HepG2 (cell line): ENCODE measurements around the gene CYTH1. TPM values are rescaled to one million over a fixed set of nuclear protein-coding genes. Genes with fewer than 3 reads are reported as not detected.

Experiments
- ERF ChIP-seq: IDR thresholded peaks from 2 replicates; pipeline ENCODE4 v1.6.1; 2018; ENCODE audit warnings: missing biosample characterization, missing genetic modification reagents
- ETS1 ChIP-seq: sonication (generic); formaldehyde crosslinking; IDR thresholded peaks from 2 replicates; pipeline ENCODE4 v1.4.0; 2020; ENCODE audit warnings: missing genetic modification reagents
- FLYWCH1 ChIP-seq: sonication (generic); formaldehyde crosslinking; IDR thresholded peaks from 2 replicates; pipeline ENCODE4 v1.8.1; 2023; ENCODE audit warnings: mild to moderate bottlenecking, missing genetic modification reagents
- KMT2A ChIP-seq: sonication (generic); formaldehyde crosslinking; IDR thresholded peaks from 2 replicates; pipeline ENCODE4 v1.4.0; 2020; ENCODE audit warnings: missing genetic modification reagents
- MLXIP ChIP-seq: sonication (generic); formaldehyde crosslinking; IDR thresholded peaks from 2 replicates; pipeline ENCODE4 v1.9.0; 2021; ENCODE audit warnings: missing genetic modification reagents, borderline replicate concordance
- MYNN ChIP-seq: sonication (generic); formaldehyde crosslinking; IDR thresholded peaks from 2 replicates; pipeline ENCODE4 v1.4.0; 2020; ENCODE audit warnings: mild to moderate bottlenecking, low read depth, missing genetic modification reagents
- RARG ChIP-seq: sonication (generic); formaldehyde crosslinking; IDR thresholded peaks from 2 replicates; pipeline ENCODE4 v1.4.0; 2020; ENCODE audit warnings: low read depth, mild to moderate bottlenecking, missing genetic modification reagents
- SSRP1 ChIP-seq: IDR thresholded peaks from 2 replicates; pipeline ENCODE4 v1.6.1; 2016; ENCODE audit warnings: control low read depth
- TBP ChIP-seq: sonication (generic); formaldehyde crosslinking; IDR thresholded peaks from 2 replicates; pipeline ENCODE4 v1.5.0; 2020; ENCODE audit warnings: missing genetic modification reagents
- ZGPAT ChIP-seq: IDR thresholded peaks from 2 replicates; pipeline ENCODE4 v1.6.1; 2016; ENCODE audit warnings: mild to moderate bottlenecking
- ZKSCAN1 ChIP-seq: fragments of 150-350 bp; IDR thresholded peaks from 2 replicates; pipeline ENCODE4 v1.6.1; 2014; ENCODE audit warnings: low read length
- ZNF530 ChIP-seq: sonication (generic); formaldehyde crosslinking; IDR thresholded peaks from 2 replicates; pipeline ENCODE4 v1.5.0; 2020; ENCODE audit warnings: low read depth, mild to moderate bottlenecking, missing genetic modification reagents
- ZNF792 ChIP-seq: IDR thresholded peaks from 2 replicates; pipeline ENCODE4 v1.6.1; 2016
- polyA plus RNA-seq, 8 experiments: library from polyadenylated mRNA; depleted of rRNA in 3 of 8; stranded (reverse) in 7 of 8; unstranded in 1 of 8; fragments of >200 nt; fragmentation: Illumina TruSeq in 4 of 8; extraction: Trizol in 4 of 8; gene quantifications; 2 replicates each; pipeline versions ENCODE4 v1.2.1 to v1.2.3, GENCODE V29; 2011 to 2016; ENCODE audit warnings: low read depth in 4 of 8, missing spikeins in 1 of 8, mixed read lengths in 1 of 8; ENCODE audit not compliant: insufficient read depth in 1 of 8
- total RNA-seq, 5 experiments: library from RNA; depleted of rRNA; stranded (reverse); fragments of >200 nt; fragmentation: Illumina TruSeq; extraction: Trizol; gene quantifications; 2 replicates each; pipeline ENCODE4 v1.2.3, GENCODE V29; 2016; ENCODE audit warnings: low read depth in 1 of 5
- TF ChIP-seq, protein P1 (sequence below): sonication (generic); formaldehyde crosslinking; IDR thresholded peaks from 2 replicates; pipeline ENCODE4 v1.4.0; 2020; ENCODE audit warnings: missing genetic modification reagents
- TF ChIP-seq, protein P2 (sequence below): sonication (generic); formaldehyde crosslinking; IDR thresholded peaks from 2 replicates; pipeline ENCODE4 v1.5.0; 2020; ENCODE audit warnings: missing genetic modification reagents
- TF ChIP-seq, protein P3 (sequence below): sonication (generic); formaldehyde crosslinking; IDR thresholded peaks from 2 replicates; pipeline ENCODE4 v1.4.0; 2020; ENCODE audit warnings: mild to moderate bottlenecking, missing genetic modification reagents, borderline replicate concordance

CYTH1 gene
- total and polyA plus RNA-seq, 2 of the 13 experiments (the other 11 are each of a cell fraction or from before 2014, with no cell fraction given): 20.1 to 48.9 TPM

DNA sequence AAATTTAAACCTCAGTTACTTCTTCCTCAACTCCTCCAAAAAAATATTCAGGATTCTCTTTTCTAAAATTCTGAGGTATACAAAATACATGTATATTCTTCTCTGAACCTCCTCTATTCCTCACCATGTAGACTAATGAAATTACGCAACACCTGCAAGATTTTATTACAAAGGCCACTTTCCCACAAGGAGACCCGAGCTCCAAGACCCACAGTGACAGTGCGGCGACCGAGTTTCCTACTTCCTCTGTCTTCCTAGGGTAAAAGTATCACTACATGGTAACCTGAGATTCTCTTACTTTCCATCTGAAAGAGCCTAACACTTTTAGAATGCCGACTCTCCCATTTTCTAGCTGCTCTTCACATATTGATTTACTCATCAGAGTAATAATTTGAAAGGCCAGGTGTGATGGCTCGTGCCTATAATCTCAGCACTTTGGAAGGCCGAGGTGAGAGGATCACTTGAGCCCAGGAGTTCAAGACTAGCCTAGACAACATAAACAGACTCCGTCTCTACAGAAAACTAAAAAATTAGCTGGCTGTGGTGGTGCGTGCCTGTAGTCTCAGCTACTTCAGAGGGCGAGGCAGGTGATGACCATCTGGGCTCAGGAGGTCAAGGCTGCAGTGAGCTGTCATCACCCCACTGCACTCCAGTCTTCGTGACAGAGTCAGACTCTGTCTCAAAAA is 35.7 kb downstream of the CYTH1 start (continued):
- TF ChIP-seq, protein P1, sequence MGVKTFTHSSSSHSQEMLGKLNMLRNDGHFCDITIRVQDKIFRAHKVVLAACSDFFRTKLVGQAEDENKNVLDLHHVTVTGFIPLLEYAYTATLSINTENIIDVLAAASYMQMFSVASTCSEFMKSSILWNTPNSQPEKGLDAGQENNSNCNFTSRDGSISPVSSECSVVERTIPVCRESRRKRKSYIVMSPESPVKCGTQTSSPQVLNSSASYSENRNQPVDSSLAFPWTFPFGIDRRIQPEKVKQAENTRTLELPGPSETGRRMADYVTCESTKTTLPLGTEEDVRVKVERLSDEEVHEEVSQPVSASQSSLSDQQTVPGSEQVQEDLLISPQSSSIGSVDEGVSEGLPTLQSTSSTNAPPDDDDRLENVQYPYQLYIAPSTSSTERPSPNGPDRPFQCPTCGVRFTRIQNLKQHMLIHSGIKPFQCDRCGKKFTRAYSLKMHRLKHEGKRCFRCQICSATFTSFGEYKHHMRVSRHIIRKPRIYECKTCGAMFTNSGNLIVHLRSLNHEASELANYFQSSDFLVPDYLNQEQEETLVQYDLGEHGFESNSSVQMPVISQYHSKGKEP (CRISPR knock-in tag): no peak
- TF ChIP-seq, protein P2, sequence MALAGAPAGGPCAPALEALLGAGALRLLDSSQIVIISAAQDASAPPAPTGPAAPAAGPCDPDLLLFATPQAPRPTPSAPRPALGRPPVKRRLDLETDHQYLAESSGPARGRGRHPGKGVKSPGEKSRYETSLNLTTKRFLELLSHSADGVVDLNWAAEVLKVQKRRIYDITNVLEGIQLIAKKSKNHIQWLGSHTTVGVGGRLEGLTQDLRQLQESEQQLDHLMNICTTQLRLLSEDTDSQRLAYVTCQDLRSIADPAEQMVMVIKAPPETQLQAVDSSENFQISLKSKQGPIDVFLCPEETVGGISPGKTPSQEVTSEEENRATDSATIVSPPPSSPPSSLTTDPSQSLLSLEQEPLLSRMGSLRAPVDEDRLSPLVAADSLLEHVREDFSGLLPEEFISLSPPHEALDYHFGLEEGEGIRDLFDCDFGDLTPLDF (CRISPR knock-in tag): no peak
- TF ChIP-seq SSRP1 (CRISPR knock-in tag) (no peak), TBP (no peak), KMT2A (CRISPR knock-in tag) (0 out of 2 replicates have a peak, but pooled peaks have one; percentile 35), ZNF792 (CRISPR knock-in tag) (peak; percentile 38; the same call in 1 of the 2 replicates), FLYWCH1 (CRISPR knock-in tag) (no peak), ZNF530 (CRISPR knock-in tag) (no peak), MLXIP (CRISPR knock-in tag) (no peak), ERF (CRISPR knock-in tag) (peak; percentile 55; the same call in 1 of the 2 replicates), MYNN (CRISPR knock-in tag) (no peak), ETS1 (CRISPR knock-in tag) (no peak), ZGPAT (CRISPR knock-in tag) (peak; percentile 51), ZKSCAN1 (no peak), RARG (CRISPR knock-in tag) (no peak)
- TF ChIP-seq, protein P3, sequence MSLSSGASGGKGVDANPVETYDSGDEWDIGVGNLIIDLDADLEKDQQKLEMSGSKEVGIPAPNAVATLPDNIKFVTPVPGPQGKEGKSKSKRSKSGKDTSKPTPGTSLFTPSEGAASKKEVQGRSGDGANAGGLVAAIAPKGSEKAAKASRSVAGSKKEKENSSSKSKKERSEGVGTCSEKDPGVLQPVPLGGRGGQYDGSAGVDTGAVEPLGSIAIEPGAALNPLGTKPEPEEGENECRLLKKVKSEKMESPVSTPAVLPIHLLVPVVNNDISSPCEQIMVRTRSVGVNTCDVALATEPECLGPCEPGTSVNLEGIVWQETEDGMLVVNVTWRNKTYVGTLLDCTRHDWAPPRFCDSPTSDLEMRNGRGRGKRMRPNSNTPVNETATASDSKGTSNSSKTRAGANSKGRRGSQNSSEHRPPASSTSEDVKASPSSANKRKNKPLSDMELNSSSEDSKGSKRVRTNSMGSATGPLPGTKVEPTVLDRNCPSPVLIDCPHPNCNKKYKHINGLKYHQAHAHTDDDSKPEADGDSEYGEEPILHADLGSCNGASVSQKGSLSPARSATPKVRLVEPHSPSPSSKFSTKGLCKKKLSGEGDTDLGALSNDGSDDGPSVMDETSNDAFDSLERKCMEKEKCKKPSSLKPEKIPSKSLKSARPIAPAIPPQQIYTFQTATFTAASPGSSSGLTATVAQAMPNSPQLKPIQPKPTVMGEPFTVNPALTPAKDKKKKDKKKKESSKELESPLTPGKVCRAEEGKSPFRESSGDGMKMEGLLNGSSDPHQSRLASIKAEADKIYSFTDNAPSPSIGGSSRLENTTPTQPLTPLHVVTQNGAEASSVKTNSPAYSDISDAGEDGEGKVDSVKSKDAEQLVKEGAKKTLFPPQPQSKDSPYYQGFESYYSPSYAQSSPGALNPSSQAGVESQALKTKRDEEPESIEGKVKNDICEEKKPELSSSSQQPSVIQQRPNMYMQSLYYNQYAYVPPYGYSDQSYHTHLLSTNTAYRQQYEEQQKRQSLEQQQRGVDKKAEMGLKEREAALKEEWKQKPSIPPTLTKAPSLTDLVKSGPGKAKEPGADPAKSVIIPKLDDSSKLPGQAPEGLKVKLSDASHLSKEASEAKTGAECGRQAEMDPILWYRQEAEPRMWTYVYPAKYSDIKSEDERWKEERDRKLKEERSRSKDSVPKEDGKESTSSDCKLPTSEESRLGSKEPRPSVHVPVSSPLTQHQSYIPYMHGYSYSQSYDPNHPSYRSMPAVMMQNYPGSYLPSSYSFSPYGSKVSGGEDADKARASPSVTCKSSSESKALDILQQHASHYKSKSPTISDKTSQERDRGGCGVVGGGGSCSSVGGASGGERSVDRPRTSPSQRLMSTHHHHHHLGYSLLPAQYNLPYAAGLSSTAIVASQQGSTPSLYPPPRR (CRISPR knock-in tag): no peak
